T-cell (primary cell): ENCODE measurements around the gene THADA. TPM values are rescaled to one million over a fixed set of nuclear protein-coding genes. Genes with fewer than 3 reads are reported as not detected.

Experiments used
- ATAC-seq, 4 experiments: fragments of 200-7000 bp in 3 of 4; fragments of 150-1000 bp in 1 of 4; cut with Tn5 transposase; replicated peaks in 1 of 4; 1 replicate in 3 of 4; 2 replicates in 1 of 4; pipeline ENCODE4 v1.10.0; 2021; ENCODE audit warnings: moderate library complexity in 3 of 4, mild to moderate bottlenecking in 2 of 4, moderate number of reproducible peaks in 1 of 4
- CTCF ChIA-PET, 2 donors: fragments of 300-600 bp; sonication (Branson Sonifier 250); formaldehyde crosslinking; loops; one replicate each; lab custom pipeline; 2022; ENCODE audit warnings: antibody characterized with exemption in 2 of 2; lab: Charles Lee
- POLR2A ChIA-PET, 2 donors: fragments of 300-600 bp; sonication (Branson Sonifier 250); formaldehyde crosslinking; loops; one replicate each; lab custom pipeline; 2022; ENCODE audit warnings: antibody characterized with exemption in 2 of 2; lab: Charles Lee
- DNase-seq, 35 experiments: peaks; one replicate each; pipeline versions ENCODE4 v3.0.0 to v3.0.0-alpha.2; 2013 to 2023
- H3K27ac ChIP-seq: one replicate; pipeline ENCODE4 v1.5.1; 2013; ENCODE audit warnings: low read length
- H3K27me3 ChIP-seq, 2 experiments: replicated peaks in 1 of 2; 1 replicate in 1 of 2; 2 replicates in 1 of 2; pipeline versions ENCODE4 v1.6.1 to v1.7.0; 2013; ENCODE audit warnings: low read length in 1 of 2, mixed read lengths in 1 of 2; ENCODE audit not compliant: control insufficient read depth in 2 of 2, insufficient read depth in 2 of 2; ENCODE audit errors: extremely low read depth in 1 of 2
- H3K36me3 ChIP-seq, 2 donors: 1 replicate in 1 of 2; 2 replicates in 1 of 2; pipeline versions ENCODE4 v1.6.1 to v1.7.0; 2013; ENCODE audit warnings: low read length in 1 of 2; ENCODE audit not compliant: control insufficient read depth in 2 of 2, insufficient read depth in 1 of 2; ENCODE audit errors: extremely low read depth in 1 of 2
- H3K4me1 ChIP-seq, 2 experiments: 1 replicate in 1 of 2; 2 replicates in 1 of 2; pipeline versions ENCODE4 v1.6.1 to v1.7.0; 2013; ENCODE audit warnings: low read length in 2 of 2, mixed read lengths in 1 of 2; ENCODE audit not compliant: insufficient read depth in 2 of 2, control insufficient read depth in 1 of 2; ENCODE audit errors: extremely low read depth in 1 of 2
- H3K4me3 ChIP-seq, 2 donors: 1 replicate in 1 of 2; 2 replicates in 1 of 2; pipeline versions ENCODE4 v1.5.1 to v1.7.0; 2013; ENCODE audit warnings: mild to moderate bottlenecking in 2 of 2, low read length in 1 of 2, moderate library complexity in 1 of 2; ENCODE audit not compliant: control insufficient read depth in 1 of 2; ENCODE audit errors: extremely low read depth in 1 of 2
- H3K9me3 ChIP-seq: 2 replicates; pipeline ENCODE4 v1.7.0; 2013
- H3K27ac Mint-ChIP-seq, 2 donors: one replicate each; pipeline ENCODE4 v1.8.0; 2020 to 2021; ENCODE audit warnings: mild to moderate bottlenecking in 2 of 2, mixed read lengths in 2 of 2
- H3K27me3 Mint-ChIP-seq, 2 donors: one replicate each; pipeline ENCODE4 v1.8.0; 2021 to 2022; ENCODE audit warnings: mixed read lengths in 2 of 2
- H3K36me3 Mint-ChIP-seq: one replicate; pipeline ENCODE4 v1.8.0; 2021; ENCODE audit warnings: mixed read lengths
- H3K4me1 Mint-ChIP-seq, 3 donors: one replicate each; pipeline ENCODE4 v1.8.0; 2020 to 2022; ENCODE audit warnings: mixed read lengths in 3 of 3, mild to moderate bottlenecking in 1 of 3
- H3K4me3 Mint-ChIP-seq, 3 donors: one replicate each; pipeline ENCODE4 v1.8.0; 2020 to 2022; ENCODE audit warnings: mild to moderate bottlenecking in 3 of 3, mixed read lengths in 3 of 3, moderate library complexity in 3 of 3
- H3K9me3 Mint-ChIP-seq, 3 donors: one replicate each; pipeline ENCODE4 v1.8.0; 2020 to 2022; ENCODE audit warnings: mixed read lengths in 3 of 3
- WGBS: methylation state at CpG from one replicate; pipeline ENCODE4 v1.1.5; 2013; ENCODE audit warnings: missing lambda C conversion rate; ENCODE audit not compliant: insufficient coverage; 5-methylcytosine and 5-hydroxymethylcytosine counted together
- total RNA-seq, 35 experiments: library from RNA in 6 of 35; stranded (reverse) in 6 of 35; fragments of 120-200 nt in 1 of 35; gene quantifications; one replicate each; pipeline versions ENCODE4 v1.2.1 to v1.2.4 and lab custom pipeline; 2013 to 2026

The THADA gene
- total RNA-seq, 5 donors from 2014 or later (not counting 1 experiment from before 2014, with no cell fraction given) = 36.4 to 50.5 (median 40.6) TPM

DNA sequence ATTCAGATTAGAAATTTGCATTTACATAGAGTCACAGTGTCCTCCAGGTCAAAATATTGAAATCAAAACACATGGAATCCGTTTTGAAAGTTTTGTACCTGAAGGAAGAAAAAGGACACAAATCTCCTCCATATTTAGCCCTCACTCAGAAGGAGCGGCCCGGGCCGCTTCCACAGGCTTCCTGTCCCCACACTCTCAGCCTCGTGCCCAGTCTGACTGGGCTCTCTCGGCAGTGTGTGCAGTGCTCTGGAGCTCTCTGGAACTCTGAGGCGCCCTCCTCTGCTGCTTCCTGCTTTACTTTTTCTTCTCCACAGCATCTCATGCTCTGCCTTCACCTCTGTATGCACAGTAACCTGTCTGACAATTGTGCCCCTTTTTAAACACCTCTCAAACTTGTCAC lies 347.2 kb downstream of the THADA start:
- H3K36me3 Mint-ChIP-seq = peaks cover 30% of the 10 kb centered on the region
- H3K27ac Mint-ChIP-seq = no peak overlapping the region
- H3K9me3 Mint-ChIP-seq = no peaks in the 10 kb centered on the region
- DNase-seq = no peak
- no peak overlapping the region for H3K4me3 Mint-ChIP-seq
- Histone ChIP-seq H3K4me1 (no peaks in the 10 kb centered on the region), H3K36me3 (peaks cover 5 to 7% of the 10 kb centered on the region in 2 donors), H3K4me3 (no peak overlapping the region), H3K9me3 (no peaks in the 10 kb centered on the region), H3K27ac (no peak overlapping the region), H3K27me3 (no peaks in the 10 kb centered on the region)
- CTCF ChIA-PET = no interaction called here
- ATAC-seq = no peak
- H3K27me3 Mint-ChIP-seq = no peaks in the 10 kb centered on the region
- POLR2A ChIA-PET = no interaction called here
- WGBS = 94% methylated on average over 7 of the region's 7 CpGs
- peaks cover 0 to 5% (median 0%) of the 10 kb centered on the region in 3 donors for H3K4me1 Mint-ChIP-seq

DNA sequence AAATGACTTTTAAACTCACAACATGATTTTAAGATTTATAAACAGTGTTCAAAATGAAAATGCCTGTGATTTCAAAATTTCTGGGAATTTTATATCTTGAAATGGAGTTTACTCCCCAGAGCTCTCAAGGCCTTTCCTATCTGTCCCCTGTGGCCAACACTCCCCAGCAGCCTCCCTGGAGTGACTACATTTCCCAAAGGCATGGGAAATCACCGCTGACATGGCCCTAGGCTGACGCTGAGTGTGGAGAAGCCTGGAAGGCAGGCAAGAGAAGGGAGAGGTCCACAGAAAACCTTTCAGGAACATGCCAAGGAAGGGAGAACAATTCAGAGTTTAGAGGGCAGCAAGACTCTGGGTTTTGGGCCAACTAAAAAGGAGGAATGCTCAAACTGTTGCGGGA lies 349.2 kb downstream of the THADA start:
- ChIA-PET CTCF (no interaction called here), POLR2A (interaction anchor here in 1 of 2 donors (0.8 kb wide), 1 partner anchor 123 kb away, joined by 3 read pairs; no protein-coding TSS in a partner anchor)
- peaks cover 2 to 5% (median 2%) of the 10 kb centered on the region in 3 donors for H3K4me1 Mint-ChIP-seq
- H3K9me3 ChIP-seq = no peaks in the 10 kb centered on the region
- H3K36me3 ChIP-seq = peaks cover 3 to 5% of the 10 kb centered on the region in 2 donors
- WGBS = 100% methylated on average over 2 of the region's 3 CpGs
- DNase-seq = no peak
- H3K4me1 ChIP-seq = no peaks in the 10 kb centered on the region
- H3K36me3 Mint-ChIP-seq = peaks cover 35% of the 10 kb centered on the region
- no peak overlapping the region for H3K27ac ChIP-seq
- H3K4me3 ChIP-seq = no peak overlapping the region
- ATAC-seq = no peak
- no peak overlapping the region for H3K4me3 Mint-ChIP-seq
- no peaks in the 10 kb centered on the region for H3K27me3 Mint-ChIP-seq
- no peaks in the 10 kb centered on the region for H3K27me3 ChIP-seq
- no peak overlapping the region for H3K27ac Mint-ChIP-seq
- no peaks in the 10 kb centered on the region for H3K9me3 Mint-ChIP-seq

DNA sequence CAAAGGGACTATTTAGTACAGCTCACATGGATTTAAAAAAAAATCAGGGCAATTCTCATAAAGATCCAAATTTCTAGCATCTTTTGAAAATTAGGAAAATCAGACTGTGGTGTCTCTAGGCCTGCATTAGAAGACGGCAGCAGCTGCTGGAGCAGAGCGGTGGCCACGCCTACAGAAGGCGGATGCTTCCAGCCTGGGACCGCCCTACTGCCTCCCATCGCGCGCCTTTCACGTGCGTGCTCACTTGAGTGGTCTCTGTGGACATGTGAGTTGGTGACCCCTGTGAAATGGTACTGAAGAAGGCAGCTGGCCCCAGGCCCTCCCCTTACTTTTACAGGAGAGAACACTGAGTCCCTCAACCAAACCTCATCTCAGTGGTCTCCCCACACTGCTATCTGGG lies 354.3 kb downstream of the THADA start:
- Mint-ChIP-seq H3K27ac (no peak overlapping the region), H3K4me1 (peaks cover 21 to 29% (median 25%) of the 10 kb centered on the region in 3 donors), H3K4me3 (no peak overlapping the region), H3K9me3 (no peaks in the 10 kb centered on the region), H3K27me3 (no peaks in the 10 kb centered on the region), H3K36me3 (peaks cover 18% of the 10 kb centered on the region)
- ATAC-seq (no peak), DNase-seq (no peak)
- Histone ChIP-seq H3K36me3 (peaks cover 0 to 3% of the 10 kb centered on the region in 2 donors), H3K27me3 (no peaks in the 10 kb centered on the region), H3K27ac (no peak overlapping the region), H3K9me3 (no peaks in the 10 kb centered on the region), H3K4me3 (no peak overlapping the region), H3K4me1 (no peaks in the 10 kb centered on the region)
- ChIA-PET POLR2A (no interaction called here), CTCF (no interaction called here)
- WGBS = 100% methylated on average over 2 of the region's 10 CpGs

DNA sequence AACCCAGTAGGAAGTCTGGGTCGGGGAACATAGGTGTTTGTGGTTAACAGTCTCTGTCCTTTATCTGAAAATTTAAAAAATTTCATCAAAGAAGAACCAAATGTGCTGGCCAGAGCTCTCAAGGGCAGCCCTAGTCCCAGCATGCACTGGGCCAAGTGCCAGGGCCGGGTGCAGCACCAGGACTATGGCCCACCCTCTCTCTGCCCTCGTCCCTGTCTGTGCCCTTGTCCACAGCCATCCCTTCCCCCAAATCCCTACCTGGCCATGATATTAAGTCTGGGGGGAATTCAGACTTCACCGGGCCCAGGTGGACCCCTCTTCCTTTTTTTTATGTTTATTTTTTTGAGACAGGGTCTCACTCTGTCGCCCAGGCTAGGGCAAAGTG lies 355.1 kb downstream of the THADA start:
- POLR2A ChIA-PET = no interaction called here
- Histone ChIP-seq H3K27ac (no peak overlapping the region), H3K36me3 (peaks cover 0 to 3% of the 10 kb centered on the region in 2 donors), H3K4me3 (no peak overlapping the region), H3K27me3 (no peaks in the 10 kb centered on the region), H3K4me1 (no peaks in the 10 kb centered on the region), H3K9me3 (no peaks in the 10 kb centered on the region)
- no peak for ATAC-seq
- peaks cover 21 to 29% (median 25%) of the 10 kb centered on the region in 3 donors for H3K4me1 Mint-ChIP-seq
- no peaks in the 10 kb centered on the region for H3K9me3 Mint-ChIP-seq
- no peaks in the 10 kb centered on the region for H3K27me3 Mint-ChIP-seq
- H3K36me3 Mint-ChIP-seq = peaks cover 16% of the 10 kb centered on the region
- 60% methylated on average over 1 of the region's 5 CpGs for WGBS
- DNase-seq = no peak
- H3K4me3 Mint-ChIP-seq = no peak overlapping the region
- peak overlapping the region in 1 of 2 donors; percentile 27 for H3K27ac Mint-ChIP-seq
- CTCF ChIA-PET = no interaction called here

DNA sequence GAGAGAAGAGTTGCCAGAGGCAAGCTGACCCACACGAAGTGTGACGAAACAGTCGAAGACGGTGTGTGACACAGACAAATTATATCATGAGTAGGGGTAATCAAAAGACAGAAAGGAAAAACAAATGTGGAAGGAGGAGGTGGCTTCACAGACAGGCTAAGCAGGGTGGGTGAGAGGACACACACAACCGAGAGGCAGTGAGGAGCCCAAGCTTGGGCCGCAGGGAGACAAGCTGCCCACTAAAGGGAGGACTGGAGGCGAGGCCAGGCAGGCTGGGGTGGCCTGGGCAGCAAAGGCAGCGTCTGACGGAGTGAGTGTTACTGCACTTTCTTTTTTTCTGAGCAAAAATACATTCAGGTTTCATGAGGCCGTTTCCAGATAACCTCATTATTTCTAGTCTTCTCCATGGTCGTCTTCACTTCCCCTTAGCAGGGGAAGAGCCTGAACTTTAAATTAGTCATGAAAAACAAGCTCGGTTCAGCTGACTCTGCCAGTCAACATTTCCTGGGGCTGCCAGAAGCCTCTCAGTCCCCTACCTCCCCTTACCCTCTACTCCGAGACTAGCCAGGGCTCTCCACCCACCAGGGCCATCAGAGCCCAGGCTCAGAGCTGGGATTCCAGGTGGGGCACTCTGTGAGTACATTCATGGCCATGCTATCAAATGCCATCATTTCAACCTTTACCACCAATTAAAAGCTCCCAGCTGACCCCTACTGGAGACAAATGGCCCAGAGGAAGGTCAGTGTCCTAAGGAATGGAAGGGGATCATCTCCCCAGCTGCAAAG lies 355.7 kb downstream of the THADA start:
- Mint-ChIP-seq H3K27ac (peak overlapping the region; percentile 16 to 36), H3K36me3 (peaks cover 12% of the 10 kb centered on the region), H3K4me1 (peaks cover 21 to 29% (median 25%) of the 10 kb centered on the region in 3 donors), H3K9me3 (no peaks in the 10 kb centered on the region), H3K27me3 (no peaks in the 10 kb centered on the region), H3K4me3 (no peak overlapping the region)
- ATAC-seq = no peak
- H3K27ac ChIP-seq = no peak overlapping the region
- ChIA-PET CTCF (no interaction called here), POLR2A (no interaction called here)
- H3K4me3 ChIP-seq = no peak overlapping the region
- H3K27me3 ChIP-seq = no peaks in the 10 kb centered on the region
- H3K36me3 ChIP-seq = peaks cover 0 to 3% of the 10 kb centered on the region in 2 donors
- DNase-seq = no peak
- WGBS = 83% methylated on average over 9 of the region's 13 CpGs
- H3K4me1 ChIP-seq = no peaks in the 10 kb centered on the region
- no peaks in the 10 kb centered on the region for H3K9me3 ChIP-seq

DNA sequence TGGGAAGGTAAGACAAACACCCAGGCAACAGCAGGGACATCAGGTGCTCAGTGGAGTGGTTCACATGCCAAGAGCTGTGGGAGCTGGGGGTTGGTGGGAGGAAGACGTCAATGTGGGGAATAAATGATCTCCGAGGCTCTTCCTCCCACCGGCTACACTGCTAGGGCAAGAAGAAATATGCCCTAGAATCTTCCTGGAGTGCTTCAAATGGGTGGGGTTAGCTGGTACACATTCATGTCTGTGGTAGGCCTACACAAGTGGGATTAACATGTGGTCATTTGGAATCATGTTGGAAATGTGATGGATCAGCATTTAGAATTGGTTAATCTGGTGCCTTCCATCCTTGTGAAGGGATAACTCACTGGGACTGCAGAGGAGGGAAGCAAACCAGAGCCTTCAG lies 357.0 kb downstream of the THADA start:
- no peak overlapping the region for H3K4me3 Mint-ChIP-seq
- no peaks in the 10 kb centered on the region for H3K9me3 Mint-ChIP-seq
- Histone ChIP-seq H3K4me3 (no peak overlapping the region), H3K27ac (no peak overlapping the region), H3K4me1 (no peaks in the 10 kb centered on the region), H3K9me3 (no peaks in the 10 kb centered on the region), H3K27me3 (no peaks in the 10 kb centered on the region), H3K36me3 (peaks cover 0 to 3% of the 10 kb centered on the region in 2 donors)
- ATAC-seq (no peak), DNase-seq (no peak)
- H3K27me3 Mint-ChIP-seq = no peaks in the 10 kb centered on the region
- WGBS = 100% methylated on average over 3 of the region's 3 CpGs
- H3K4me1 Mint-ChIP-seq = peaks cover 21 to 30% (median 25%) of the 10 kb centered on the region in 3 donors
- H3K36me3 Mint-ChIP-seq = peaks cover 8% of the 10 kb centered on the region
- CTCF ChIA-PET = interaction anchor here in 1 of 2 donors (0.6 kb wide), 1 partner anchor 142 kb away, joined by 3 read pairs; no protein-coding TSS in a partner anchor
- POLR2A ChIA-PET = interaction anchor here (0.6 to 0.7 kb wide), 2 partner anchors 116 to 318 kb away, joined by 3 read pairs; no protein-coding TSS in a partner anchor
- H3K27ac Mint-ChIP-seq = peak overlapping the region; percentile 4 to 15
